GM21528 (cell line): ENCODE results near the gene LHCGR.
"Not testable (repeated sequence)": the region's sequence is repeated elsewhere in the genome, so short reads cannot be mapped to it uniquely, and the experiment has no call there.

Source experiments
- ATAC-seq: cut with Tn5 transposase; IDR thresholded peaks from one replicate; pipeline ENCODE4 v1.9.1; 2021; ENCODE audit warnings: mild to moderate bottlenecking, moderate library complexity; ENCODE audit not compliant: unreplicated experiment, low FRiP score

The LHCGR gene

DNA sequence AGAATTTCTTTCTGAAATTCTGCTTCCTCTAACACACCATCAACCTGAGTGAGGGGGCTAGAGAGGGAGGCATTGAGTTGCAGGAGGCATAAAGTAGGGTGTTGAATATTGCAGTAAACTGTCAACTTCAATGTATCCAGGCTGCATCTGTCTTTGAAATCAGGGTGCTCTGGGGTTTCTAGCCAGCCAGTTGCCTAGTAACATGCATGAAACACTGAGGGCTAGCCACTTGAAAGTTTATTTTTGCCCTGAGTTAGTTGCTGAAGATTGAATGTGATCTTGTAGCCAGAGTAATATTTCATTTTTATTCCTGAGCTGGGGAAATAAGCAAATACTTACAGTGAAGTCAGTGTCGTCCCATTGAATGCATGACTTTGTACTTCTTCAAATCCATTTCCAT is 41.9 kb downstream of the LHCGR start:
- ATAC-seq: no peak

DNA sequence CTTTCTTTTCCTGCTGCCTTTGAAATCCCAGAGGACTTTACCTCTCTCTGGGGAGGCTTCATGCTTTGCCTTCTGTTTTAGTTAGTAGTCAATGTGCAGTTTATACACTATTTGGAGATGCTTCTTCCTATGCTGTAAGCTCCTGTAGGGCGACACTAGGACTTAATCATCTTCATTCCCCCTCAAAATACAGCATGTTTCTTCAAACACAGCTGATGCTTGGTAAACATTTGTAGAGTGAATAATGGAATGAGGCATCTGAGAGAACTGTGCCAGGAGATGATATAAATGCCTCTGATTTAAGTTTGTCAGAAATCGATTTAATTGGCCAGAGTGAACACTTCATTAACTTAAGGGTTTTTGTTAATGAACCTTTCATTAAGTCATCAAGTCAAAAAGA is 43.4 kb downstream of the LHCGR start:
- no peak for ATAC-seq

- ATAC-seq: no peak
These were observed 44.2 kb downstream of the LHCGR start for GRCh38 chr2:48711343-48711742.

GRCh38 chr2:48709096-48710034 is 46.2 kb downstream of the LHCGR start:
- ATAC-seq: no peak

- no peak for ATAC-seq
These were observed 48.1 kb downstream of the LHCGR start for GRCh38 chr2:48707466-48707865.

DNA sequence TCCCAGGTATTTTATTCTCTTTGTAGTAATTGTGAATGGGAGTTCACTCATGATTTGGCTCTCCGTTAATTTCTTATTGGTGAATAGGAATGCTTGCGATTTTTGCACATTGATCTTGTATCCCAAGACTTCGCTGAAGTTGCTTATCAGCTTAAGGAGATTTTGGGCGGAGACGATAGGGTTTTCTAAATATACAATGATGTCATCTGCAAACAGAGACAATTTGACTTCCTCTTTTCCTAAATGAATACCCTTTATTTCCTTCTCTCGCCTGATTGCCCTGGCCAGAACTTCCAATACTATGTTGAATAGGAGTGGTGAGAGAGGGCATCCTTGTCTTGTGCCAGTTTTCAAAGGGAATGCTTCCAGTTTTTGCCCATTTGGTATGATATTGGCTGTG is 51.9 kb downstream of the LHCGR start:
- ATAC-seq: not testable (repeated sequence)

DNA sequence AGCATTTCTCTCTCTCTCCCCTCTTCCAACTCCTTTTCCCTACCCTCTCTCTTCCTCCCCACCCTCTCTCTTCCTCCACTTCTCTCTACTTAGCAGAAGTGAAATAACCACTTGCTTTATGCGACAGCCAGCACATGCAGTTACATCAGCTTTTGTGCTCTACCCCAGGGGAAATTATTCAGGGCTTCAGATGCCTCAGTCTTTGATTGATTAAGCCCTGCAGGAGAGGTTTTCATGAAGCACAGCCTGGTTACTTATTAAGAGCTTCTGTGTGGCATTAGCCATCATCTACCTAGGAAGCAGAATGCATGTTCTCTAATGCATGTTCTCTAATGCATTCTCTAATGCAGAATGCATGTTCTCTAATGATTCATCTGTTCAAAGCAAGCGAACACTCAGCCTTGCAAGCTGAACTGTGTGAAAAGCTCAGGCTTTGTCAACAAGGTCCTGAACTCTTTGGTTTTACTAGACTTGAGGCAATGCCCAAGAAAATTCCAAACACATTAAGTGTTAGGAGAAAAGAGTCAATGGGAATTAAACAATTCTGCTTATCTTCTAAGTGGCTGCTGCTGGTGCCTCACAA is 56.1 kb downstream of the LHCGR start:
- no peak for ATAC-seq

- no peak for ATAC-seq
These were observed 58.6 kb downstream of the LHCGR start for GRCh38 chr2:48696881-48697280.

DNA sequence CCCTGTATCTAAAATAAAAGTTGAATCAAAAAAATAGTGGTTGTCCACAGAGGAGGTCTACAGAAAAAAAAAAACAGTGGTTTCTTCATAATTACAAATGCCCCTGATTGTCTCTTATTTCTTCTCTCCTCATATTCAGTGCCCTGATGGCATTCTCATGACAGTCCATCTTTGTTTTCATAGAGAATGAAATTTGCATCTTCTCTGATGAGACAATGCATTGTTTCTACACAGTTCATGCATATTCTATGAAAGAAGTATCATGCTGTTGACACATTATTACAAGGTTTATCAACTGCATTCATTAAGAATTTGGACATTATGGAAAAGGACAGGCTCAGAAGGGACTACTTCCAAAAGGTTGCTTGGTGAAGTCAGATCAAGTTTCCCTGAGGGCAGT is 59.5 kb downstream of the LHCGR start:
- ATAC-seq: no peak

- ATAC-seq: no peak
These were observed 61.4 kb downstream of the LHCGR start for GRCh38 chr2:48694149-48694548.

DNA sequence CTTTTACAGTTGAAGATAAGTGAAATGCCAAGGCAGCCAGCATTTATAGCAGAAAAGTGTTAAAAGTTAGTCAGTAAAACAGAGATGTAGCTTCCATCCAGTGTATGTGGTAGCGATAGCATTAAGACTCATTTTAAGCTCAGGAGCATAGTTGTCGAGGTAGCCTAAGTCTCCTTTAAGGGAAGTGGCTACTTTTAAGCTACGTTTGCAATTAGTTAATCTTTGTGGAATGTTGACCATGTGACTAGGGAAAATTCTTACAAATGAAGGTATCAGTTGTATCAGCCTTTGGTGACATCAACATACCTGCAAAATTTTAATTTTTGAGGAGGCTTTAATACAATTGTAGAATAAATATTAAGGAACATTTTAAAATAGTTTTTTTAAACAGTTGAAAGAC is 61.9 kb downstream of the LHCGR start:
- ATAC-seq: no peak

DNA sequence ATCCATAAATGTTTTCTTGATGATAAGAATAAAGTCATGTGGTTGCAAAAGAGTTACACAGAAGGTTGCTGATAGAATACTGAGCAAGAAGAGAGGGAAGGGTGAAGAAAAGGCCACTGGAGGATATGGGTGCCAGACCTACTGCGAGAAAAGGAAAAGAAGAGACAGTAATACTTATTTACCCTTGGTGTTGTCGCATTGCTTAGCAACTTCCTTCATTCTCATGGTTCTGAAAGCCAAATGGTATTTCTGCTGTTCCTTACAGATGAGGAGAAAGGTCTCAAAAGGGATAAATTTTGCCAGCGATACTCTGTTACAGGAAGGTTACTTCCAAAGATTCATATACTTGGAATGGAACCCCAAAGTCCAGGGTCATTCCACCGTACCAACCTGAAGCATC is 62.5 kb downstream of the LHCGR start:
- no peak for ATAC-seq

- ATAC-seq: no peak
These were observed 63.4 kb downstream of the LHCGR start for GRCh38 chr2:48691935-48692691.

DNA sequence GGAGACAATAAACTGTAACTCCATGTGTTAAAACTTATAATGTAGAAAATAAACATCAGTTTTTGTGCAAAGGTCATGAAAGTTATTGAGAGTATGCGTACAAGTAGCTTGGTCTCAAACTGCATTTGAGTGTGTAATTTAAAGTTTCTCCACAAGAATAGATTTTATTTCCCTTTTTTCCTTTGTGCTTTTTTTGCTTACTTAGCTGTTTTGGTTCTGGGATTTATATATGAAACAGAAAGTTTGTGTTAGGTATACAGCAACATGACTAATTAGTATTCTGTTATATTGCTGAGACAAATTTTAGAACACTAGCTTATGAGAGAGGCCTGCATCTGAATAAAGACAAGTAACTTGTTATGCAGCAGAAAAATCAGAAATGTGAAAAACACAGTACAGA is 70.4 kb downstream of the LHCGR start:
- no peak for ATAC-seq

GRCh38 chr2:48677450-48677849 is 78.1 kb downstream of the LHCGR start:
- no peak for ATAC-seq

DNA sequence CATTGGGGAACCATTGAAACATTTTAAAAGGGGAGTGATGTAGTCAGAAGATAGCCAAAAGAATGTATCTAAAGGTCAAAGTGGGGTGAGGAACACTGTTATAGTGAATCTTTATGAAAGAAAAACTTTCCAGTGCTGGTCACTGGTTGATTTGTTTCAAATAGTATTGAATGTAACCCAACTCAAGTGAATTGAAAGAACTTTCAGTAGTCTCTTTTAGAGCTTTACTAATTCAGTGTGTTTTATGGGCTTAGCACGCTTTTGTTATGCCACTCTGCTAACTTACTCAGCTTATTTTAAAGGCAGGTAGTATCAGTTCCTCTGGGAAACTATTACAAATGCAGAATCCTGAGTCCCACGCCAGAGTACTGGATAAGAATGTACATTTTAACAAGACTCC is 80.6 kb downstream of the LHCGR start:
- no peak for ATAC-seq

DNA sequence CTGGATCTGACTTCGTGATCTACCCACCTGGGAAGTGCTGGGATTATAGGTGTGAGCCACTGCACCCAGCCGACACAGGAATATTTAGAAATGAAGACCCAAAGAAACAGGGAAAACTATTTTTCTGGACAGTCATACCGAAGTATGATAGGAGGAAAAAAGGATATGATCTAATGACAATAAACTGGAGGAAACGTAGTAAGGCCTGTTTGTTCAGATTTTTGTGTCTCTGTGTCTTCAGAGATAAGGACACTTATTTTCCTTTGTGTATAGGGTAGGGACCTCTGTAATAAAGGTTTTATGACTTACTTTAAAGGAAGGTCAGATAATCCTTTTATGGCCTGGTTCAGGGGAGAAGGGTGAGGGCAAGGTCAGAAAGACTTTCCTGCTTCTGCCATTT is 81.9 kb downstream of the LHCGR start:
- no peak for ATAC-seq

- ATAC-seq: peak; percentile 82
These were observed 86.5 kb downstream of the LHCGR start for GRCh38 chr2:48668992-48669391.

DNA sequence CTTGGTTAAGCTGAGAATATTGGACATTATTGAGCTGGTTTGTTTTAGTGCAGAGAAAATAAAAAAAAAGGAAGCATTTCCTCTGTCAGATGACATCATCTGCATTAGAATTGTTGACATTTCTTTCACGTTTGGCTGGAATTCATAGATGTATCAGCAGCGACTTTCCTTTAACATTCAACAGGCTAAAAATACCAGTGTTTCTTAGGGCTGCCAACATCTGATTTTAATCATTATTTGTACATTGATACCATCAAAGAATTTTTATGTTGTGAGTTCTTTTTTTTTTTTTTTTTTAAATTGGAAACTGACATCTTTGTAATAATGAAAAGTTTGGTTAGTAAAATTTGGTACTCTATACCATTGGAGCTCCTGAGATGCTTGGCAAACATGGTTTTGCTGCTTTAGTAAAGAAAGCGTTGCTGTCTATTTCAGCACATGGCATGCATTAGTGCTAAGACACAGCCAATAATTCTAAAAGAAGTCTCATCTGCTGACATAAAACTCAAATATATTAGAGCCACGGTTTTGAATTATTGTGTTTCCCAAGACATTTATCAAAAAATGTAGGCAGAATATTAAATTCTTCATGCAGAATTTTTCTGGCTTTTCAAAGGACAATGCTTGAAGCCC is 104.2 kb downstream of the LHCGR start:
- ATAC-seq: no peak

DNA sequence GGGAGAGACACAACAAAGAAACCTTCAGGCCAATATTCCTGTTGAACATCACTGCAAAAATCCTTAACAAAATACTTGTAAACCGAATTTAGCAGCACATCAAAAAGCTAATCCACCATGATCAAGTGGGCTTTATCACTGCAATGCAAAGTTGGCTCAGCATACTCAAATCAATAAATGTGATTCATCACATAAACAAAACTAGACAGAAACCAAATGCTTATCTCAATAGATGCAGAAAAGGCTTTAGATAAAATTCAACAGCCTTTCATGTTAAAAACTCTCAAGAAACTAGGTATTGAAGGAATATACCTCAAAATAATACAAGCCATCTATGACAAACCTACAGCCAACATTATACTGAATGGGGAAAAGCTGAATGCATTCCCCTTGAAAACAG is 117.3 kb downstream of the LHCGR start:
- ATAC-seq: no peak
